Hematopoietic multipotent progenitor cell treated with erythropoietin and hydrocortisone succinate and interleukin-3 and kit ligand, for 15 days (in vitro differentiated cells): ENCODE measurements around the gene NT5E.
"Not testable (repeated sequence)": the region's sequence is repeated elsewhere in the genome, so short reads cannot be mapped to it uniquely, and the experiment has no call there.

Source experiments
- DNase-seq: peaks from one replicate; pipeline ENCODE4 v3.0.0-alpha.2; 2015; ENCODE audit warnings: low spot score

The NT5E gene

GRCh38 chr6:85449818-85450759, at the start of gene NT5E:
TSS of gene NT5E (plus strand) at chr6:85450083. CDS start at chr6:85450140, 57 bp downstream.
- DNase-seq = no peak

GRCh38 chr6:85400331-85400730, 49.6 kb upstream of the NT5E start:
- DNase-seq = no peak

- no peak for DNase-seq
Observed at GRCh38 chr6:85401186-85402021, 48.5 kb upstream of the NT5E start.

GRCh38 chr6:85402071-85402470, 47.8 kb upstream of the NT5E start:
- DNase-seq = no peak

GRCh38 chr6:85402922-85403321, 47.0 kb upstream of the NT5E start:
- DNase-seq = no peak

GRCh38 chr6:85403331-85404015, 46.4 kb upstream of the NT5E start:
- no peak for DNase-seq

- DNase-seq = not testable (repeated sequence)
Observed at GRCh38 chr6:85404016-85404563, 45.8 kb upstream of the NT5E start.

- no peak for DNase-seq
Observed at GRCh38 chr6:85404564-85405174, 45.2 kb upstream of the NT5E start.

GRCh38 chr6:85405175-85405852, 44.6 kb upstream of the NT5E start:
- DNase-seq = no peak

- no peak for DNase-seq
Observed at GRCh38 chr6:85405853-85406198, 44.1 kb upstream of the NT5E start.

GRCh38 chr6:85406641-85407075, 43.2 kb upstream of the NT5E start:
- no peak for DNase-seq

- no peak for DNase-seq
Observed at GRCh38 chr6:85408039-85408438, 41.8 kb upstream of the NT5E start.

GRCh38 chr6:85412911-85413430, 36.9 kb upstream of the NT5E start:
- no peak for DNase-seq

- no peak for DNase-seq
Observed at GRCh38 chr6:85416049-85416448, 33.8 kb upstream of the NT5E start.

GRCh38 chr6:85416766-85417165, 33.1 kb upstream of the NT5E start:
- no peak for DNase-seq

GRCh38 chr6:85417336-85417735, 32.5 kb upstream of the NT5E start:
- DNase-seq = no peak

- no peak for DNase-seq
Observed at GRCh38 chr6:85418059-85418458, 31.8 kb upstream of the NT5E start.

GRCh38 chr6:85419046-85419759, 30.7 kb upstream of the NT5E start:
- no peak for DNase-seq

GRCh38 chr6:85420551-85420950, 29.3 kb upstream of the NT5E start:
- no peak for DNase-seq

- no peak for DNase-seq
Observed at GRCh38 chr6:85421181-85421580, 28.7 kb upstream of the NT5E start.
